H9 (cell line): Measurements from ENCODE around the gene ANO10. TPM values are rescaled to one million over a fixed set of nuclear protein-coding genes. Genes with fewer than 3 reads are reported as not detected.

ENCODE experiments used
- DNase-seq: peaks from one replicate; pipeline ENCODE4 v3.0.0-alpha.2; 2017
- H2AFZ ChIP-seq: one replicate; pipeline ENCODE4 v1.6.1; 2013; ENCODE audit warnings: mild to moderate bottlenecking, low read length, control low read depth, moderate library complexity
- H2AK5ac ChIP-seq: 2 replicates; pipeline ENCODE4 v1.6.1; 2013; ENCODE audit warnings: low read length, control low read depth, mixed read lengths; ENCODE audit not compliant: insufficient read length
- H2BK120ac ChIP-seq: one replicate; pipeline ENCODE4 v1.6.1; 2013; ENCODE audit warnings: low read depth, mild to moderate bottlenecking, low read length, control low read depth, inconsistent platforms; ENCODE audit not compliant: poor library complexity, severe bottlenecking
- H2BK12ac ChIP-seq: 2 replicates; pipeline ENCODE4 v1.6.1; 2013; ENCODE audit warnings: low read length, control low read depth, mixed read lengths, low read depth; ENCODE audit not compliant: insufficient read length
- H2BK15ac ChIP-seq: 2 replicates; pipeline ENCODE4 v1.6.1; 2013; ENCODE audit warnings: low read depth, low read length, control low read depth
- H2BK20ac ChIP-seq: one replicate; pipeline ENCODE4 v1.6.1; 2013; ENCODE audit warnings: low read depth, mild to moderate bottlenecking, low read length, control low read depth, inconsistent platforms; ENCODE audit not compliant: poor library complexity, severe bottlenecking
- H2BK5ac ChIP-seq: 2 replicates; pipeline ENCODE4 v1.6.1; 2013; ENCODE audit warnings: low read length, control low read depth, mixed read lengths; ENCODE audit not compliant: insufficient read length
- H3K14ac ChIP-seq: 2 replicates; pipeline ENCODE4 v1.6.1; 2013; ENCODE audit warnings: low read length, control low read depth; ENCODE audit not compliant: insufficient read depth
- H3K18ac ChIP-seq: 2 replicates; pipeline ENCODE4 v1.6.1; 2013; ENCODE audit warnings: low read depth, mild to moderate bottlenecking, mixed read lengths, low read length, control low read depth; ENCODE audit not compliant: insufficient read length
- H3K23ac ChIP-seq: 2 replicates; pipeline ENCODE4 v1.6.1; 2013; ENCODE audit warnings: low read length, control low read depth, mixed read lengths, low read depth; ENCODE audit not compliant: insufficient read length
- H3K23me2 ChIP-seq: 2 replicates; pipeline ENCODE4 v1.6.1; 2013; ENCODE audit warnings: low read depth, mild to moderate bottlenecking, mixed read lengths, low read length, control low read depth; ENCODE audit not compliant: insufficient read length, poor library complexity, severe bottlenecking
- H3K27ac ChIP-seq: 2 replicates; pipeline ENCODE4 v1.5.1; 2013; ENCODE audit warnings: low read length, control low read depth, mixed read lengths, low read depth; ENCODE audit not compliant: insufficient read length
- H3K27me3 ChIP-seq: 2 replicates; pipeline ENCODE4 v1.6.1; 2013; ENCODE audit warnings: low read length, control low read depth, inconsistent platforms; ENCODE audit not compliant: insufficient read depth
- H3K4ac ChIP-seq: 2 replicates; pipeline ENCODE4 v1.6.1; 2013; ENCODE audit warnings: low read depth, mild to moderate bottlenecking, control low read depth, inconsistent platforms, low read length, moderate library complexity
- H3K4me1 ChIP-seq: 2 replicates; pipeline ENCODE4 v1.6.1; 2013; ENCODE audit warnings: low read length, control low read depth, inconsistent platforms; ENCODE audit not compliant: insufficient read depth
- H3K4me2 ChIP-seq: 2 replicates; pipeline ENCODE4 v1.6.1; 2013; ENCODE audit warnings: low read length, control low read depth, mixed read lengths; ENCODE audit not compliant: insufficient read length, insufficient read depth
- H3K56ac ChIP-seq: 2 replicates; pipeline ENCODE4 v1.6.1; 2013; ENCODE audit warnings: low read depth, mild to moderate bottlenecking, mixed read lengths, low read length, control low read depth; ENCODE audit not compliant: insufficient read length
- H3K79me1 ChIP-seq: 2 replicates; pipeline ENCODE4 v1.6.1; 2013; ENCODE audit warnings: low read depth, mild to moderate bottlenecking, moderate library complexity, low read length, control low read depth, inconsistent platforms; ENCODE audit not compliant: insufficient read depth, poor library complexity, severe bottlenecking
- H3K79me2 ChIP-seq: 2 replicates; pipeline ENCODE4 v1.6.1; 2013; ENCODE audit warnings: low read length, control low read depth, inconsistent platforms; ENCODE audit not compliant: insufficient read depth
- H3K9ac ChIP-seq: 2 replicates; pipeline ENCODE4 v1.6.1; 2013; ENCODE audit warnings: low read length, control low read depth, mixed read lengths; ENCODE audit not compliant: insufficient read length; ENCODE audit errors: extremely low read depth
- H3K9me3 ChIP-seq: one replicate; pipeline ENCODE4 v1.6.1; 2013; ENCODE audit warnings: low read depth, low read length, inconsistent platforms; ENCODE audit not compliant: control insufficient read depth
- H3T11ph ChIP-seq: one replicate; pipeline ENCODE4 v1.6.1; 2013; ENCODE audit warnings: mild to moderate bottlenecking, low read length, control low read depth, inconsistent platforms
- H4K20me1 ChIP-seq: one replicate; pipeline ENCODE4 v1.6.1; 2013; ENCODE audit not compliant: control insufficient read depth, insufficient read length, insufficient read depth
- H4K5ac ChIP-seq: 2 replicates; pipeline ENCODE4 v1.6.1; 2013; ENCODE audit warnings: low read depth, mild to moderate bottlenecking, mixed read lengths, low read length, control low read depth; ENCODE audit not compliant: insufficient read length
- H4K8ac ChIP-seq: replicated peaks from 2 replicates; pipeline ENCODE4 v1.6.1; 2013; ENCODE audit warnings: low read length, control low read depth, mixed read lengths, low read depth; ENCODE audit not compliant: insufficient read length
- H4K91ac ChIP-seq: 2 replicates; pipeline ENCODE4 v1.6.1; 2013; ENCODE audit warnings: low read depth, mild to moderate bottlenecking, moderate library complexity, mixed read lengths, low read length, control low read depth; ENCODE audit not compliant: insufficient read length
- H3K27ac Mint-ChIP-seq, 3 experiments: 2 replicates in 2 of 3; 3 replicates in 1 of 3; pipeline ENCODE4 v1.8.0; 2020 to 2021; ENCODE audit warnings: mixed read lengths in 3 of 3, mild to moderate bottlenecking in 1 of 3, moderate library complexity in 1 of 3
- H3K27me3 Mint-ChIP-seq: 2 replicates; pipeline ENCODE4 v1.8.0; 2021; ENCODE audit warnings: low read depth, mild to moderate bottlenecking, moderate library complexity, mixed read lengths
- H3K36me3 Mint-ChIP-seq, 3 experiments: 2 replicates in 2 of 3; 3 replicates in 1 of 3; pipeline ENCODE4 v1.8.0; 2020 to 2021; ENCODE audit warnings: low read depth in 3 of 3, mixed read lengths in 3 of 3; ENCODE audit not compliant: insufficient read depth in 1 of 3
- H3K4me1 Mint-ChIP-seq, 2 experiments: 2 replicates each; pipeline ENCODE4 v1.8.0; 2020; ENCODE audit warnings: mixed read lengths in 2 of 2
- H3K4me3 Mint-ChIP-seq, 2 experiments: 2 replicates in 1 of 2; 3 replicates in 1 of 2; pipeline ENCODE4 v1.8.0; 2020 to 2021; ENCODE audit warnings: mild to moderate bottlenecking in 2 of 2, mixed read lengths in 2 of 2, moderate library complexity in 1 of 2
- H3K9me3 Mint-ChIP-seq, 2 experiments: 2 replicates in 1 of 2; 3 replicates in 1 of 2; pipeline ENCODE4 v1.8.0; 2020; ENCODE audit warnings: mild to moderate bottlenecking in 2 of 2, mixed read lengths in 2 of 2, moderate library complexity in 1 of 2
- CTCF ChIP-seq: fragments of 200-600 bp; sonication (generic); conservative IDR thresholded peaks from 3 replicates; pipeline ENCODE4 v1.8.0; 2021; ENCODE audit warnings: antibody characterized with exemption, mild to moderate bottlenecking
- WGBS: extraction: QIAGEN DNeasy Blood & Tissue Kit; methylation state at CpG from one replicate; pipeline ENCODE4 v1.1.7; 2013; ENCODE audit warnings: missing lambda C conversion rate, low lambda C conversion rate, mixed read lengths; ENCODE audit not compliant: insufficient read length; ENCODE audit errors: extremely low coverage; 5-methylcytosine and 5-hydroxymethylcytosine counted together
- total RNA-seq: library from RNA; stranded (reverse); gene quantifications from 2 replicates; pipeline ENCODE4 v1.2.1, GENCODE V29; 2021

Gene ANO10
- total RNA-seq, 1 experiment from 2014 or later, result 38.7 TPM

GRCh38 chr3:43613976-43614375 lies 7.8 kb downstream of the ANO10 start:
- H3K18ac ChIP-seq, result no peak overlapping the region
- H4K5ac ChIP-seq, result no peak overlapping the region
- no peak for DNase-seq
- no peaks in the 10 kb centered on the region for H3K4me1 ChIP-seq
- H2BK20ac ChIP-seq, result no peak overlapping the region
- Mint-ChIP-seq H3K36me3 (peaks cover 0 to 2% (median 2%) of the 10 kb centered on the region in 3 experiments; a peak in 1 of 7 replicates), H3K27me3 (no peaks in the 10 kb centered on the region), H3K9me3 (no peaks in the 10 kb centered on the region), H3K4me3 (no peak overlapping the region), H3K4me1 (peaks cover 15 to 19% of the 10 kb centered on the region in 2 experiments), H3K27ac (no peak overlapping the region)
- H3K4ac ChIP-seq, result no peak overlapping the region
- no peak overlapping the region for H2AFZ ChIP-seq
- no peak overlapping the region for H2AK5ac ChIP-seq
- no peak overlapping the region for H4K91ac ChIP-seq
- H4K20me1 ChIP-seq, result no peaks in the 10 kb centered on the region
- no peak overlapping the region for H3K4me2 ChIP-seq
- peaks cover 5% of the 10 kb centered on the region; the same call in 1 of the 2 replicates for H3K79me2 ChIP-seq
- no peak overlapping the region for H3K56ac ChIP-seq
- H3T11ph ChIP-seq, result no peak overlapping the region
- H3K14ac ChIP-seq, result no peak overlapping the region
- H3K27me3 ChIP-seq, result no peaks in the 10 kb centered on the region
- no peaks in the 10 kb centered on the region for H3K79me1 ChIP-seq
- TF ChIP-seq CTCF, result no peak
- H2BK5ac ChIP-seq, result no peak overlapping the region
- no peak overlapping the region for H3K23ac ChIP-seq
- no peak overlapping the region for H2BK120ac ChIP-seq
- WGBS, result no CpG with 5 or more reads among the region's 5 CpGs
- H4K8ac ChIP-seq, result no peak overlapping the region
- H3K9me3 ChIP-seq, result no peaks in the 10 kb centered on the region
- no peak overlapping the region for H2BK12ac ChIP-seq
- H3K23me2 ChIP-seq, result no peaks in the 10 kb centered on the region
- H3K9ac ChIP-seq, result no peak overlapping the region
- H2BK15ac ChIP-seq, result no peak overlapping the region
- H3K27ac ChIP-seq, result no peak overlapping the region
